ENCODE results near the gene MCEMP1.

- TF ChIP-seq CTCF (conservative IDR thresholded peaks at IDR 0.05; ENCODE audit: low read length) (no peak), EZH2phosphoT487 (IDR thresholded peaks at IDR 0.05; ENCODE audit: borderline replicate concordance, low read depth, low read length) (no peak)
These were observed 8.0 kb upstream of the MCEMP1 start, which contains the start of gene RETN for GRCh38 chr19:7668842-7669241.
